ENCODE data around the gene ARMH4.
"Not testable (repeated sequence)": the region's sequence is repeated elsewhere in the genome, so short reads cannot be mapped to it uniquely, and the experiment has no call there.

- TF ChIP-seq POLR2AphosphoS5, POLR2A, TAF1 (IDR thresholded peaks at IDR 0.05; ENCODE audit: low read depth, low read length): not testable (repeated sequence)
Observed at GRCh38 chr14:58122546-58122945, 29.5 kb downstream of the ARMH4 start.
